ENCODE results near the gene ARHGEF33. TPM values are rescaled to one million over a fixed set of nuclear protein-coding genes. Genes with fewer than 3 reads are reported as not detected.

Gene ARHGEF33
- polyA plus RNA-seq, result 1.5 and 2.5 TPM in 2 replicates
- 3.4 and 3.6 TPM in 2 replicates for polyA minus RNA-seq

GRCh38 chr2:38889575-38889974 lies at the start of gene ARHGEF33:
Gene ARHGEF33 (plus strand): TSS chr2:38889875. CDS start chr2:38919448, 29,573 bp downstream.
- Histone ChIP-seq H2AFZ (ENCODE audit: low read depth, low read length) (no peak within 1 kb of the TSS), H3F3A (ENCODE audit: insufficient read depth, low read length, poor library complexity, severe bottlenecking) (no peaks in the 10 kb centered on the region), H3K9me2 (ENCODE audit: insufficient read depth, low read length) (no peaks in the 10 kb centered on the region), H4K20me1 (ENCODE audit: insufficient read depth) (no peaks in the 10 kb centered on the region), H3K9ac (ENCODE audit: low read length) (no peak within 1 kb of the TSS), H3K36me3 (ENCODE audit: insufficient read depth, low read length) (no peaks in the 10 kb centered on the region), H3K4me2 (ENCODE audit: low read length) (no peak within 1 kb of the TSS), H3K9me3 (ENCODE audit: low read length) (no peaks in the 10 kb centered on the region), H3K4me3 (ENCODE audit: low read length) (no peak within 1 kb of the TSS), H3K27me3 (ENCODE audit: insufficient read depth, low read depth, low read length) (no peaks in the 10 kb centered on the region), H3K79me2 (replicated peaks; ENCODE audit: insufficient read depth, low read length) (no peaks in the 10 kb centered on the region), H3K27ac (ENCODE audit: low read length) (no peak within 1 kb of the TSS)
- TF ChIP-seq CTCF (IDR thresholded peaks at IDR 0.05; ENCODE audit: poor library complexity, severe bottlenecking) (no peak), REST (IDR thresholded peaks at IDR 0.05; ENCODE audit: borderline replicate concordance) (no peak), MXI1 (conservative IDR thresholded peaks at IDR 0.05; ENCODE audit: poor library complexity, severe bottlenecking) (no peak), EP300 (conservative IDR thresholded peaks at IDR 0.05; ENCODE audit: poor library complexity, severe bottlenecking) (no peak), POLR2AphosphoS5 (IDR thresholded peaks at IDR 0.05) (no peak), SMC3 (conservative IDR thresholded peaks at IDR 0.05; ENCODE audit: poor library complexity) (no peak)

GRCh38 chr2:38850045-38850444 lies 39.6 kb upstream of the ARHGEF33 start:
- no peaks in the 10 kb centered on the region for H3K9me3 ChIP-seq (ENCODE audit: low read length)
- no peaks in the 10 kb centered on the region for H3K9me2 ChIP-seq (ENCODE audit: insufficient read depth, low read length)
- H2AFZ ChIP-seq (ENCODE audit: low read depth, low read length), result no peak overlapping the region
- no peak overlapping the region for H3K27ac ChIP-seq (ENCODE audit: low read length)
- no peaks in the 10 kb centered on the region for H4K20me1 ChIP-seq (ENCODE audit: insufficient read depth)
- H3K4me2 ChIP-seq (ENCODE audit: low read length), result no peak overlapping the region
- no peaks in the 10 kb centered on the region for H3K27me3 ChIP-seq (ENCODE audit: insufficient read depth, low read depth, low read length)
- TF ChIP-seq CTCF (IDR thresholded peaks at IDR 0.05; ENCODE audit: poor library complexity, severe bottlenecking) (no peak), EZH2 (IDR thresholded peaks at IDR 0.05; ENCODE audit: borderline replicate concordance, insufficient read depth, low read length, poor library complexity, severe bottlenecking) (no peak), RAD21 (conservative IDR thresholded peaks at IDR 0.05) (no peak), REST (IDR thresholded peaks at IDR 0.05; ENCODE audit: borderline replicate concordance) (no peak), MXI1 (conservative IDR thresholded peaks at IDR 0.05; ENCODE audit: poor library complexity, severe bottlenecking) (no peak), SMC3 (conservative IDR thresholded peaks at IDR 0.05; ENCODE audit: poor library complexity) (no peak), EP300 (conservative IDR thresholded peaks at IDR 0.05; ENCODE audit: poor library complexity, severe bottlenecking) (no peak), TAF1 (IDR thresholded peaks at IDR 0.05; ENCODE audit: low read depth) (no peak), POLR2AphosphoS5 (IDR thresholded peaks at IDR 0.05) (no peak)
- no peak overlapping the region for H3K4me3 ChIP-seq (ENCODE audit: low read length)
- H3K79me2 ChIP-seq (replicated peaks; ENCODE audit: insufficient read depth, low read length), result no peaks in the 10 kb centered on the region
- no peak overlapping the region for H3K9ac ChIP-seq (ENCODE audit: low read length)
- peaks cover 21% of the 10 kb centered on the region for H3K36me3 ChIP-seq (ENCODE audit: insufficient read depth, low read length)
- no peaks in the 10 kb centered on the region for H3F3A ChIP-seq (ENCODE audit: insufficient read depth, low read length, poor library complexity, severe bottlenecking)
